Activated B cell treated with CpG ODN at 0.5 μM for 24 hours (primary cell): Measurements from ENCODE around the gene GIMD1. TPM values are rescaled to one million over a fixed set of nuclear protein-coding genes. Genes with fewer than 3 reads are reported as not detected.

Experiments
- ATAC-seq: fragments of 200-7000 bp; cut with Tn5 transposase; one replicate; pipeline ENCODE4 v1.10.0; 2021; ENCODE audit warnings: low read depth, mild to moderate bottlenecking, moderate library complexity
- CTCF ChIA-PET: fragments of 350-600 bp; sonication (Branson Sonifier 250); formaldehyde crosslinking; loops from one replicate; lab custom pipeline; 2021; ENCODE audit warnings: antibody characterized with exemption; lab: Charles Lee
- POLR2A ChIA-PET: fragments of 350-600 bp; sonication (Branson Sonifier 250); formaldehyde crosslinking; loops from one replicate; lab custom pipeline; 2021; ENCODE audit warnings: antibody characterized with exemption; lab: Charles Lee
- DNase-seq: peaks from one replicate; pipeline ENCODE4 v3.0.0; 2022
- H3K27ac Mint-ChIP-seq: one replicate; pipeline ENCODE4 v1.8.0; 2020; ENCODE audit warnings: mixed read lengths
- H3K27me3 Mint-ChIP-seq: one replicate; pipeline ENCODE4 v1.8.0; 2021; ENCODE audit warnings: mixed read lengths
- H3K36me3 Mint-ChIP-seq: one replicate; pipeline ENCODE4 v1.8.0; 2021; ENCODE audit warnings: low read depth, mixed read lengths
- H3K4me1 Mint-ChIP-seq: one replicate; pipeline ENCODE4 v1.8.0; 2021; ENCODE audit warnings: mixed read lengths
- H3K4me3 Mint-ChIP-seq: one replicate; pipeline ENCODE4 v1.8.0; 2020; ENCODE audit warnings: mild to moderate bottlenecking, mixed read lengths
- H3K9me3 Mint-ChIP-seq: one replicate; pipeline ENCODE4 v1.8.0; 2020; ENCODE audit warnings: mixed read lengths
- intact Hi-C: fragments of 100-400 bp; cut with micrococcal nuclease; formaldehyde crosslinking; loops from one replicate; pipeline ENCODE4 v1.15.1; 2024
- total RNA-seq: library from RNA; stranded (reverse); gene quantifications from 2 replicates; pipeline ENCODE4 v1.2.3, GENCODE V29; 2022
- TF ChIP-seq, protein P1 (sequence below): fragments of 200-600 bp; IDR thresholded peaks from one replicate; pipeline ENCODE4 v1.8.0; 2022; ENCODE audit warnings: antibody characterized with exemption, mild to moderate bottlenecking

GIMD1 gene
- total RNA-seq, 1 donor from 2014 or later: not detected

DNA sequence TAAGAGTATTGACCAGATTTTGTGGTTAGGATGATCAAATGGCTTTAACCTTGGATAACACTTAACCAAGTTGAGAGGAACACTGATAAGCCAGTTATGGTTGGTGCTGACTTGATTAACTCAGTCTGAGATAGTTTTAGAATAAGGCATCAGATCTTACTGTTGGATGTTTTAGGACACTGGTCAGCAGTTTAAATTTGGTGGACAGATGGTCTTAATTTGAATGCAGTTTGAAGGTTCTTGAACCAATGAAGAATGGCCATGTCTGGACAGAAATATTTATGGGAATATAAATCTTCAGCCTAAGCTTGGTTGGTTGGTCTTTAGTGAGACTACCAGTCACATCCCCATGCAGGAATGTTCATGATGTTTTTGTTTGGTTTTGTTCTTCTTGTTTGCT lies 2.6 kb upstream of the GIMD1 start:
- POLR2A ChIA-PET: no interaction called here
- TF ChIP-seq, protein P1, sequence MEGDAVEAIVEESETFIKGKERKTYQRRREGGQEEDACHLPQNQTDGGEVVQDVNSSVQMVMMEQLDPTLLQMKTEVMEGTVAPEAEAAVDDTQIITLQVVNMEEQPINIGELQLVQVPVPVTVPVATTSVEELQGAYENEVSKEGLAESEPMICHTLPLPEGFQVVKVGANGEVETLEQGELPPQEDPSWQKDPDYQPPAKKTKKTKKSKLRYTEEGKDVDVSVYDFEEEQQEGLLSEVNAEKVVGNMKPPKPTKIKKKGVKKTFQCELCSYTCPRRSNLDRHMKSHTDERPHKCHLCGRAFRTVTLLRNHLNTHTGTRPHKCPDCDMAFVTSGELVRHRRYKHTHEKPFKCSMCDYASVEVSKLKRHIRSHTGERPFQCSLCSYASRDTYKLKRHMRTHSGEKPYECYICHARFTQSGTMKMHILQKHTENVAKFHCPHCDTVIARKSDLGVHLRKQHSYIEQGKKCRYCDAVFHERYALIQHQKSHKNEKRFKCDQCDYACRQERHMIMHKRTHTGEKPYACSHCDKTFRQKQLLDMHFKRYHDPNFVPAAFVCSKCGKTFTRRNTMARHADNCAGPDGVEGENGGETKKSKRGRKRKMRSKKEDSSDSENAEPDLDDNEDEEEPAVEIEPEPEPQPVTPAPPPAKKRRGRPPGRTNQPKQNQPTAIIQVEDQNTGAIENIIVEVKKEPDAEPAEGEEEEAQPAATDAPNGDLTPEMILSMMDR: no peak
- ATAC-seq (no peak), DNase-seq (no peak)
- no peaks in the 10 kb centered on the region for H3K4me1 Mint-ChIP-seq
- peaks cover 12% of the 10 kb centered on the region for H3K27me3 Mint-ChIP-seq
- intact Hi-C loops: no loop called here
- H3K9me3 Mint-ChIP-seq: no peaks in the 10 kb centered on the region
- H3K4me3 Mint-ChIP-seq: no peak overlapping the region
- H3K36me3 Mint-ChIP-seq: no peaks in the 10 kb centered on the region
- no peak overlapping the region for H3K27ac Mint-ChIP-seq
- CTCF ChIA-PET: interaction anchor here (1.4 kb wide), 1 partner anchor 1366 kb away, joined by 4 read pairs; no protein-coding TSS in a partner anchor

GRCh38 chr4:106370214-106370613 lies 1.6 kb upstream of the GIMD1 start:
- TF ChIP-seq, protein P1: no peak
- DNase-seq (no peak), ATAC-seq (no peak)
- intact Hi-C loops: no loop called here
- POLR2A ChIA-PET: no interaction called here
- Mint-ChIP-seq H3K27me3 (peaks cover 12% of the 10 kb centered on the region), H3K36me3 (no peaks in the 10 kb centered on the region), H3K4me3 (no peak overlapping the region), H3K27ac (no peak overlapping the region), H3K4me1 (no peaks in the 10 kb centered on the region), H3K9me3 (no peaks in the 10 kb centered on the region)
- CTCF ChIA-PET: interaction anchor here (1.4 kb wide), 1 partner anchor 1367 kb away, joined by 4 read pairs; no protein-coding TSS in a partner anchor

GRCh38 chr4:106369456-106370060 lies 980 bp upstream of the GIMD1 start:
- CTCF ChIA-PET: interaction anchor here (0.7 to 1.4 kb wide), 2 partner anchors 16 to 1368 kb away, joined by 3 to 4 read pairs; no protein-coding TSS in a partner anchor
- intact Hi-C loops: loop anchor here (1.0 to 5.0 kb wide), 2 partner anchors 133 to 1368 kb away; no protein-coding TSS in a partner anchor
- Mint-ChIP-seq H3K27ac (no peak overlapping the region), H3K36me3 (no peaks in the 10 kb centered on the region), H3K27me3 (peaks cover 10% of the 10 kb centered on the region), H3K4me1 (no peaks in the 10 kb centered on the region), H3K9me3 (no peaks in the 10 kb centered on the region), H3K4me3 (no peak overlapping the region)
- TF ChIP-seq, protein P1: no peak
- POLR2A ChIA-PET: no interaction called here
- DNase-seq: no peak
- ATAC-seq: no peak

DNA sequence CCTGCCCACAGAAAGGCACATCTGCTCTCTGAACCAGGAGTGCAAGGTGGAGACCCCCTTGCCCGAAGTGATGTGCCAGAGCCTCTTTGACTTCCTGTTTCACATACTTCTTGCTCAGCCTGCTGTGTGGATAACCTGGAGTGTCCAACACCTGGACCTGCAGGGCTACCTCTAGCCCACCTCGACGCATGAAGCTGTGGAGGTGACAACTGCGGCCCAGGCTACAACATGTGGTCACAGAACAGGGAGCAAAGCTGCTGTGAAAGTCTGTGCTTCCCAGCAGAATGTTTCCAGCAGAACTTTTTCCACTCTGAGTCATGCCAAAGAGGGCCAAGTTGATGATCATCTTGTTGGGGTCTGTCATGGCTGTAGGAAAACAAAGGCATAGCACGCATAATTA lies 1.5 kb downstream of the GIMD1 start:
- no peak overlapping the region for H3K4me3 Mint-ChIP-seq
- intact Hi-C loops: loop anchor here (5.0 kb wide), 1 partner anchor 135 kb away; no protein-coding TSS in a partner anchor
- CTCF ChIA-PET: no interaction called here
- POLR2A ChIA-PET: no interaction called here
- DNase-seq: no peak
- TF ChIP-seq, protein P1: no peak
- ATAC-seq: no peak
- peaks cover 9% of the 10 kb centered on the region for H3K27me3 Mint-ChIP-seq
- no peaks in the 10 kb centered on the region for H3K9me3 Mint-ChIP-seq
- no peaks in the 10 kb centered on the region for H3K36me3 Mint-ChIP-seq
- no peak overlapping the region for H3K27ac Mint-ChIP-seq
- H3K4me1 Mint-ChIP-seq: no peaks in the 10 kb centered on the region

GRCh38 chr4:106366026-106366425 lies 2.6 kb downstream of the GIMD1 start:
- CTCF ChIA-PET: no interaction called here
- intact Hi-C loops: loop anchor here (5.0 kb wide), 1 partner anchor 136 kb away; no protein-coding TSS in a partner anchor
- POLR2A ChIA-PET: no interaction called here
- ATAC-seq: no peak
- Mint-ChIP-seq H3K36me3 (no peaks in the 10 kb centered on the region), H3K4me1 (no peaks in the 10 kb centered on the region), H3K27ac (no peak overlapping the region), H3K27me3 (peaks cover 9% of the 10 kb centered on the region), H3K4me3 (no peak overlapping the region), H3K9me3 (no peaks in the 10 kb centered on the region)
- no peak for DNase-seq
- TF ChIP-seq, protein P1: no peak
